KMS-11 (cell line): ENCODE measurements around the gene THTPA.

ENCODE experiments used
- H2AFZ ChIP-seq: fragments of 200-600 bp; sonication (generic); 2 replicates; pipeline ENCODE4 v1.6.1; 2016; ENCODE audit warnings: antibody characterized with exemption, mixed run types, low read depth
- H3K27ac ChIP-seq: fragments of 200-600 bp; sonication (generic); 2 replicates; pipeline ENCODE4 v1.6.1; 2016; ENCODE audit warnings: mild to moderate bottlenecking, mixed run types
- H3K27me3 ChIP-seq: fragments of 200-600 bp; sonication (generic); 2 replicates; pipeline ENCODE4 v1.6.1; 2017; ENCODE audit warnings: mild to moderate bottlenecking, low read depth, mixed run types, moderate library complexity; ENCODE audit not compliant: insufficient read depth
- H3K36me3 ChIP-seq: fragments of 200-600 bp; sonication (generic); 2 replicates; pipeline ENCODE4 v1.6.1; 2017; ENCODE audit warnings: mild to moderate bottlenecking, mixed run types; ENCODE audit not compliant: insufficient read depth
- H3K4me1 ChIP-seq: fragments of 200-600 bp; sonication (generic); 2 replicates; pipeline ENCODE4 v1.6.1; 2016; ENCODE audit warnings: mild to moderate bottlenecking, low read depth, mixed run types; ENCODE audit not compliant: poor library complexity, severe bottlenecking
- H3K4me2 ChIP-seq: fragments of 200-600 bp; sonication (generic); 2 replicates; pipeline ENCODE4 v1.7.0; 2016; ENCODE audit warnings: mild to moderate bottlenecking, mixed run types
- H3K4me3 ChIP-seq: fragments of 200-600 bp; sonication (generic); IDR thresholded peaks from 2 replicates; pipeline ENCODE4 v1.6.1; 2017; ENCODE audit warnings: low read depth, low read length, mixed read lengths; ENCODE audit not compliant: insufficient read depth
- H3K79me2 ChIP-seq: fragments of 200-600 bp; sonication (generic); 2 replicates; pipeline ENCODE4 v1.6.1; 2016; ENCODE audit warnings: low read depth, mixed run types; ENCODE audit not compliant: insufficient read depth
- H3K9ac ChIP-seq: fragments of 200-600 bp; sonication (generic); 2 replicates; pipeline ENCODE4 v1.6.1; 2016; ENCODE audit warnings: mild to moderate bottlenecking, mixed run types
- H4K20me1 ChIP-seq: fragments of 200-600 bp; sonication (generic); 2 replicates; pipeline ENCODE4 v1.6.1; 2016; ENCODE audit warnings: mild to moderate bottlenecking, mixed run types; ENCODE audit not compliant: insufficient read depth
- CTCF ChIP-seq: fragments of 200-600 bp; sonication (generic); conservative IDR thresholded peaks from 2 replicates; pipeline ENCODE4 v1.6.1; 2017; ENCODE audit warnings: low read depth, mild to moderate bottlenecking, antibody characterized with exemption, low read length, moderate library complexity, mixed read lengths

Gene THTPA

GRCh38 chr14:23567186-23568020 is 11.3 kb downstream of the THTPA start, which contains the start of gene AP1G2:
Gene AP1G2 (minus strand): TSS chr14:23567791. CDS start chr14:23567314, 477 bp downstream.
- Histone ChIP-seq H4K20me1 (no peaks in the 10 kb centered on the region), H3K27ac (no peak within 1 kb of the TSS), H3K36me3 (no peaks in the 10 kb centered on the region), H3K4me1 (peaks cover 8% of the 10 kb centered on the region), H3K27me3 (no peaks in the 10 kb centered on the region), H2AFZ (peak within 1 kb of the TSS; percentile 64), H3K79me2 (no peaks in the 10 kb centered on the region), H3K4me3 (no peak within 1 kb of the TSS), H3K9ac (peak within 1 kb of the TSS; percentile 49; the same call in 1 of the 2 replicates), H3K4me2 (peak within 1 kb of the TSS; percentile 45)
- TF ChIP-seq CTCF: no peak

- Histone ChIP-seq H3K36me3 (no peaks in the 10 kb centered on the region), H3K27me3 (no peaks in the 10 kb centered on the region), H3K4me2 (peak overlapping the region; percentile 45; the same call in 1 of the 2 replicates), H3K4me3 (no peak overlapping the region), H3K9ac (peak overlapping the region; percentile 49; the same call in 1 of the 2 replicates), H3K27ac (no peak overlapping the region), H4K20me1 (no peaks in the 10 kb centered on the region), H2AFZ (peak overlapping the region; percentile 64; the same call in 1 of the 2 replicates), H3K79me2 (no peaks in the 10 kb centered on the region), H3K4me1 (peaks cover 8% of the 10 kb centered on the region)
- TF ChIP-seq CTCF: no peak
These were observed 12.0 kb downstream of the THTPA start for GRCh38 chr14:23568021-23568599.

- no peak overlapping the region for H3K9ac ChIP-seq
- H3K79me2 ChIP-seq: no peaks in the 10 kb centered on the region
- H3K36me3 ChIP-seq: no peaks in the 10 kb centered on the region
- peaks cover 8% of the 10 kb centered on the region for H3K4me1 ChIP-seq
- H3K4me3 ChIP-seq: no peak overlapping the region
- TF ChIP-seq CTCF: no peak
- H4K20me1 ChIP-seq: no peaks in the 10 kb centered on the region
- no peak overlapping the region; the same call in 1 of the 2 replicates for H3K4me2 ChIP-seq
- H3K27ac ChIP-seq: no peak overlapping the region
- H3K27me3 ChIP-seq: no peaks in the 10 kb centered on the region
- no peak overlapping the region for H2AFZ ChIP-seq
These were observed 12.7 kb downstream of the THTPA start for GRCh38 chr14:23568600-23569331.

DNA sequence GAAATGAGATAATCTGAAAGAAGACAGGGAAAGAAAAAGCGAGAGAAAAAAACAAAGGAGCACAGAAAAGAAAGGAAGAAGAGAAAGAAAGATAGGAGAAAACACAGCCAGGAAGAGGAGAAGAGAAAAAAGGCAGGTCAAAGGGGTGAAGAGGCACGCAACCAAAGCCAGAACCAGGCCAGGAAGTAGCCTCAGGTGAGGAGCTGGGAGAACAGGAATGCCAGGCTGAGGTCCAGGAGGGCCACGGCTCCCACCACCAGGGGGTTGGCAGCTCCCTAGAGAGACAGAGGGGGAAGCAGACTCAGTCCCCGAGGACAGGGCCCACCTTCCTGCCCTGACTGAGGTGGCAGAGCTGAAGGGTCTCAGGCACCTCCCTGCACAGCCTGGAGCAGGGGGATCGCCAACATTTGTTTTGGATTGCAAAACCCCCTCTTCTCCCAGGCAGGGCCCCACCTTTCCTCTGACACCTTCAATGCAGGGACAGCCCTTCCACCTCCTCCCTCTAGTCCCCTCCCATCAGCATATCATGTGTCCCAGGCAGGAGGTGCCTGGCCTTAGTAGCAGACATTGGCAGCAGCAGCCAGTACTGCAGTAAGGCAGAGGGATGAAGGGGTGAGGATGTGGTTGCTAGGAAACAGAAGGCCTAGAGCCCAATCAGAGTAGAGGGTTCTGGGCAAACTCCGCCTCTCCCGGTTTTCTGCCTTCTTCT is 13.5 kb downstream of the THTPA start:
- Histone ChIP-seq H2AFZ (no peak overlapping the region), H3K36me3 (no peaks in the 10 kb centered on the region), H4K20me1 (no peaks in the 10 kb centered on the region), H3K4me1 (peaks cover 8% of the 10 kb centered on the region), H3K27me3 (no peaks in the 10 kb centered on the region), H3K9ac (no peak overlapping the region), H3K4me2 (no peak overlapping the region), H3K4me3 (no peak overlapping the region), H3K27ac (no peak overlapping the region), H3K79me2 (no peaks in the 10 kb centered on the region)
- TF ChIP-seq CTCF: no peak
